ENCODE measurements around the gene CACNA2D3. TPM values are rescaled to one million over a fixed set of nuclear protein-coding genes. Genes with fewer than 3 reads are reported as not detected.

CACNA2D3 gene
- polyA plus RNA-seq, 3 donors: 8.3 to 21.5 (median 10.4) TPM

DNA sequence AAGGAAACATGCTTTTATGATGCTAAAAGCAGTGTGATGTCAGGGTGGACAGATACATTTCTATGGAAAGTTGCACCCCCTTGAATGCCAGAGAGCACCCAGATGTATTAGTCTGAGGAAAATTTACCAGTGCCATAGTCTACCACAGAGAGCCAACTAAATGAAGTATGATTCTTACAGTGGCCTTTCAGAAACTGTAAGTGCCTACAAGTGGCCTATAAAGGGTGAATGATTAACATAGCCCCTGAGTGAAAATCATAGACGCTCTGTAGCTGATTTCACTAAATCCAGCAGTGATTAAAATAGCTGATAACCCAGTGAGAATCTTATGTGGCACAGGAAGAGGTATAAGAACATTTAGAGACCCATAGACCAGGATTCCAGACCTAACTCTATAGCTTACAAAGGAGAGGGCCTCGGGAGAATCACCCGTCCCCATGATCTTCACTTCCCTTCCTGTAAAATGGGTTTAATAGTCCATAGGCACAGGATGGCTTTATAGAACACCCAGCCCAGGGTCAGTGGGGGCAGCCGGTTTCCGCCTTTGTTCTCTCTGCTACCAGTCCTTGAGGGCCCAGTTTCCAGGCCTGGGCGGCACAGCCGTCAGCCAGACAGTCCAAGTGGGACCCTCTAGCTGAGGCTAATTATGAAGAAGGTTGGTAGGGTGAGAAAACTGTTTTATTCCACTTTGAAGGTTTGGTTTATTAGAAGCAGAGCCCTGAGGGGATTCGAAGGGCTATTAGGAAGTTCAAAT, 35.5 kb upstream of the CACNA2D3 start:
- H3K36me3 ChIP-seq (replicated peaks in 1 of 2; ENCODE audit: control insufficient read depth in 1 of 2, insufficient read depth in 2 of 2, low read length in 2 of 2): no peaks in the 10 kb centered on the region
- no peaks in the 10 kb centered on the region for H3K79me2 ChIP-seq (ENCODE audit: insufficient read depth, low read length)
- no peak overlapping the region for H3K9ac ChIP-seq (ENCODE audit: insufficient read depth, low read length, poor library complexity, severe bottlenecking)
- H3K27me3 ChIP-seq (ENCODE audit: control insufficient read depth in 2 of 2, insufficient read depth in 2 of 2, low read length in 2 of 2): peaks cover 18 to 48% of the 10 kb centered on the region in 2 donors
- Mint-ChIP-seq H3K4me3 (no peak overlapping the region), H3K9me3 (peaks cover 0 to 11% (median 5%) of the 10 kb centered on the region in 7 donors), H3K4me1 (no peaks in the 10 kb centered on the region), H3K27me3 (ENCODE audit: low read depth in 3 of 3) (peaks cover 20 to 60% (median 39%) of the 10 kb centered on the region in 3 donors), H3K36me3 (no peaks in the 10 kb centered on the region), H3K27ac (no peak overlapping the region)
- WGBS (ENCODE audit: insufficient coverage): 89% methylated on average over 5 of the region's 8 CpGs
- H3K4me3 ChIP-seq (replicated peaks in 1 of 3; ENCODE audit: low read depth in 2 of 3, low read length in 3 of 3): no peak overlapping the region
- peaks cover 7 to 14% of the 10 kb centered on the region in 2 donors for H3K9me3 ChIP-seq (replicated peaks in 1 of 2; ENCODE audit: control insufficient read depth in 1 of 2, insufficient read depth in 1 of 2, low read length in 2 of 2)
- DNase-seq: no peak
- intact Hi-C loops (cut with micrococcal nuclease): no loop called here
- no peak overlapping the region for H3K27ac ChIP-seq (ENCODE audit: low read depth in 1 of 2, low read length in 2 of 2)
- no peak for TF ChIP-seq CTCF (IDR thresholded peaks at IDR 0.05)
- H4K20me1 ChIP-seq (ENCODE audit: insufficient read depth, low read length): no peaks in the 10 kb centered on the region
- H2AFZ ChIP-seq (ENCODE audit: insufficient read depth, low read depth, low read length, poor library complexity, severe bottlenecking): no peak overlapping the region
- no peaks in the 10 kb centered on the region for H3K4me1 ChIP-seq (ENCODE audit: control insufficient read depth in 1 of 2, insufficient read depth in 2 of 2, low read length in 2 of 2)
- H3K4me2 ChIP-seq (replicated peaks; ENCODE audit: extremely low read depth, low read length, poor library complexity, severe bottlenecking): no peak overlapping the region

GRCh38 chr3:54087581-54088410, 34.6 kb upstream of the CACNA2D3 start:
- Histone ChIP-seq H3K79me2 (ENCODE audit: insufficient read depth, low read length) (no peaks in the 10 kb centered on the region), H3K27ac (ENCODE audit: low read depth in 1 of 2, low read length in 2 of 2) (no peak overlapping the region), H3K36me3 (replicated peaks in 1 of 2; ENCODE audit: control insufficient read depth in 1 of 2, insufficient read depth in 2 of 2, low read length in 2 of 2) (no peaks in the 10 kb centered on the region), H3K27me3 (ENCODE audit: control insufficient read depth in 2 of 2, insufficient read depth in 2 of 2, low read length in 2 of 2) (peaks cover 18 to 48% of the 10 kb centered on the region in 2 donors), H3K4me1 (ENCODE audit: control insufficient read depth in 1 of 2, insufficient read depth in 2 of 2, low read length in 2 of 2) (no peaks in the 10 kb centered on the region), H3K9me3 (replicated peaks in 1 of 2; ENCODE audit: control insufficient read depth in 1 of 2, insufficient read depth in 1 of 2, low read length in 2 of 2) (peaks cover 7 to 14% of the 10 kb centered on the region in 2 donors), H3K9ac (ENCODE audit: insufficient read depth, low read length, poor library complexity, severe bottlenecking) (no peak overlapping the region), H3K4me2 (replicated peaks; ENCODE audit: extremely low read depth, low read length, poor library complexity, severe bottlenecking) (no peak overlapping the region), H3K4me3 (replicated peaks in 1 of 3; ENCODE audit: low read depth in 2 of 3, low read length in 3 of 3) (no peak overlapping the region), H4K20me1 (ENCODE audit: insufficient read depth, low read length) (no peaks in the 10 kb centered on the region), H2AFZ (ENCODE audit: insufficient read depth, low read depth, low read length, poor library complexity, severe bottlenecking) (no peak overlapping the region)
- intact Hi-C loops (cut with micrococcal nuclease): no loop called here
- H3K4me3 Mint-ChIP-seq: peak overlapping the region in 1 of 2 donors; percentile 71
- no peak for TF ChIP-seq CTCF (IDR thresholded peaks at IDR 0.05)
- no peaks in the 10 kb centered on the region for H3K36me3 Mint-ChIP-seq
- DNase-seq: no peak
- WGBS (ENCODE audit: insufficient coverage): 11% methylated on average over 49 of the region's 54 CpGs
- H3K9me3 Mint-ChIP-seq: peaks cover 0 to 11% (median 5%) of the 10 kb centered on the region in 7 donors
- H3K4me1 Mint-ChIP-seq: no peaks in the 10 kb centered on the region
- H3K27ac Mint-ChIP-seq: no peak overlapping the region
- H3K27me3 Mint-ChIP-seq (ENCODE audit: low read depth in 3 of 3): peaks cover 22 to 61% (median 39%) of the 10 kb centered on the region in 3 donors

Measured in CD14-positive monocyte (primary cell).